MG63 (cell line): Measurements from ENCODE around the gene TRIM38. TPM values are rescaled to one million over a fixed set of nuclear protein-coding genes. Genes with fewer than 3 reads are reported as not detected.
A peak's percentile ranks its signal among the peaks of the same experiment; 100 is the strongest.
"Not testable (repeated sequence)": the region's sequence is repeated elsewhere in the genome, so short reads cannot be mapped to it uniquely, and the experiment has no call there.

Experiments
- DNase-seq: peaks from one replicate; pipeline ENCODE4 v3.0.0-alpha.2; 2020
- H3K27me3 ChIP-seq: fragments of 250-450 bp; sonication (Bioruptor Pico); 2 replicates; pipeline ENCODE4 v1.5.1; 2020; ENCODE audit warnings: mild to moderate bottlenecking, moderate library complexity
- H3K36me3 ChIP-seq: fragments of 250-450 bp; sonication (Bioruptor Pico); 2 replicates; pipeline ENCODE4 v1.5.1; 2020; ENCODE audit warnings: mild to moderate bottlenecking, moderate library complexity
- H3K4me3 ChIP-seq: fragments of 250-450 bp; sonication (Bioruptor Pico); 2 replicates; pipeline ENCODE4 v1.5.1; 2020; ENCODE audit warnings: mild to moderate bottlenecking, moderate library complexity
- H3K9me3 ChIP-seq: fragments of 250-450 bp; sonication (Bioruptor Pico); 2 replicates; pipeline ENCODE4 v1.5.1; 2020; ENCODE audit warnings: mild to moderate bottlenecking, moderate library complexity
- total RNA-seq: library from RNA; depleted of rRNA; stranded (reverse); fragments of >200 nt; shearing (Covaris generic); gene quantifications from 2 replicates; pipeline ENCODE4 v1.2.3, GENCODE V29; 2014; ENCODE audit warnings: low replicate concordance

The TRIM38 gene
- total RNA-seq, 1 experiment from 2014 or later, result 1.8 TPM

- no peak overlapping the region for H3K4me3 ChIP-seq
- H3K36me3 ChIP-seq, result no peaks in the 10 kb centered on the region
- H3K27me3 ChIP-seq, result no peaks in the 10 kb centered on the region
- no peak for DNase-seq
- H3K9me3 ChIP-seq, result no peaks in the 10 kb centered on the region
Measured at GRCh38 chr6:26012061-26012460, 49.5 kb downstream of the TRIM38 start.

- not testable (repeated sequence) for H3K4me3 ChIP-seq, H3K27me3 ChIP-seq, DNase-seq, H3K36me3 ChIP-seq, H3K9me3 ChIP-seq
Measured at GRCh38 chr6:26014386-26014785, 51.8 kb downstream of the TRIM38 start.

GRCh38 chr6:26016245-26016962 lies 53.8 kb downstream of the TRIM38 start:
- no peak for DNase-seq
- Histone ChIP-seq H3K9me3 (no peaks in the 10 kb centered on the region), H3K4me3 (no peak overlapping the region), H3K36me3 (no peaks in the 10 kb centered on the region), H3K27me3 (no peaks in the 10 kb centered on the region)

- Histone ChIP-seq H3K4me3 (no peak overlapping the region), H3K36me3 (no peaks in the 10 kb centered on the region), H3K27me3 (no peaks in the 10 kb centered on the region), H3K9me3 (no peaks in the 10 kb centered on the region)
- DNase-seq, result no peak
Measured at GRCh38 chr6:26016963-26017631, 54.5 kb downstream of the TRIM38 start.

- Histone ChIP-seq H3K36me3 (no peaks in the 10 kb centered on the region), H3K9me3 (no peaks in the 10 kb centered on the region), H3K27me3 (no peaks in the 10 kb centered on the region), H3K4me3 (no peak overlapping the region)
- DNase-seq, result peak; percentile 77
Measured at GRCh38 chr6:26017632-26017966, 55.0 kb downstream of the TRIM38 start.

GRCh38 chr6:26019261-26019830 lies 56.7 kb downstream of the TRIM38 start:
- Histone ChIP-seq H3K4me3 (no peak overlapping the region), H3K27me3 (no peaks in the 10 kb centered on the region), H3K36me3 (no peaks in the 10 kb centered on the region), H3K9me3 (no peaks in the 10 kb centered on the region)
- DNase-seq, result no peak

GRCh38 chr6:26019967-26020328 lies 57.3 kb downstream of the TRIM38 start:
- no peaks in the 10 kb centered on the region for H3K36me3 ChIP-seq
- no peaks in the 10 kb centered on the region for H3K27me3 ChIP-seq
- H3K9me3 ChIP-seq, result no peaks in the 10 kb centered on the region
- no peak for DNase-seq
- H3K4me3 ChIP-seq, result peak overlapping the region; percentile 59

- Histone ChIP-seq H3K9me3 (no peaks in the 10 kb centered on the region), H3K27me3 (no peaks in the 10 kb centered on the region), H3K4me3 (peak overlapping the region; percentile 59), H3K36me3 (no peaks in the 10 kb centered on the region)
- peak; percentile 73 for DNase-seq
Measured at GRCh38 chr6:26020329-26021000, 57.9 kb downstream of the TRIM38 start.

- H3K27me3 ChIP-seq, result no peaks in the 10 kb centered on the region
- no peaks in the 10 kb centered on the region for H3K36me3 ChIP-seq
- peak; percentile 59 for DNase-seq
- H3K4me3 ChIP-seq, result peak overlapping the region; percentile 59
- no peaks in the 10 kb centered on the region for H3K9me3 ChIP-seq
Measured at GRCh38 chr6:26021001-26021349, 58.4 kb downstream of the TRIM38 start.

GRCh38 chr6:26021350-26022131 lies 58.9 kb downstream of the TRIM38 start:
- H3K9me3 ChIP-seq, result no peaks in the 10 kb centered on the region
- peak overlapping the region; percentile 59 for H3K4me3 ChIP-seq
- DNase-seq, result peak; percentile 90
- H3K36me3 ChIP-seq, result no peaks in the 10 kb centered on the region
- no peaks in the 10 kb centered on the region for H3K27me3 ChIP-seq

- peak; percentile 58 for DNase-seq
Measured at GRCh38 chr6:26022132-26022472, 59.5 kb downstream of the TRIM38 start.

GRCh38 chr6:26022737-26023136 lies 60.1 kb downstream of the TRIM38 start:
- Histone ChIP-seq H3K9me3 (no peaks in the 10 kb centered on the region), H3K27me3 (no peaks in the 10 kb centered on the region), H3K4me3 (peak overlapping the region; percentile 59; the same call in 1 of the 2 replicates)

More at GRCh38 chr6:26022132-26022472, 59.5 kb downstream of the TRIM38 start:
- no peaks in the 10 kb centered on the region for H3K9me3 ChIP-seq
- H3K4me3 ChIP-seq, result peak overlapping the region; percentile 59
- H3K36me3 ChIP-seq, result no peaks in the 10 kb centered on the region
- H3K27me3 ChIP-seq, result no peaks in the 10 kb centered on the region

GRCh38 chr6:26024651-26025046 lies 62.0 kb downstream of the TRIM38 start:
- DNase-seq, result no peak
- no peaks in the 10 kb centered on the region for H3K27me3 ChIP-seq
- no peaks in the 10 kb centered on the region for H3K36me3 ChIP-seq
- no peak overlapping the region for H3K4me3 ChIP-seq
- H3K9me3 ChIP-seq, result no peaks in the 10 kb centered on the region

More at GRCh38 chr6:26022737-26023136, 60.1 kb downstream of the TRIM38 start:
- H3K36me3 ChIP-seq, result no peaks in the 10 kb centered on the region
- DNase-seq, result no peak

GRCh38 chr6:26025047-26025893 lies 62.7 kb downstream of the TRIM38 start:
- no peaks in the 10 kb centered on the region for H3K9me3 ChIP-seq
- H3K36me3 ChIP-seq, result no peaks in the 10 kb centered on the region
- H3K27me3 ChIP-seq, result no peaks in the 10 kb centered on the region
- peak overlapping the region; percentile 56; the same call in 1 of the 2 replicates for H3K4me3 ChIP-seq
- no peak for DNase-seq

- Histone ChIP-seq H3K9me3 (no peaks in the 10 kb centered on the region), H3K27me3 (no peaks in the 10 kb centered on the region), H3K36me3 (no peaks in the 10 kb centered on the region), H3K4me3 (peak overlapping the region; percentile 56)
- DNase-seq, result peak; percentile 91
Measured at GRCh38 chr6:26025894-26026832, 63.6 kb downstream of the TRIM38 start.
